HepG2 (cell line): ENCODE results near the gene ST6GALNAC6. TPM values are rescaled to one million over a fixed set of nuclear protein-coding genes. Genes with fewer than 3 reads are reported as not detected.

Experiments
- ATAC-seq: fragments of 200-7000 bp; cut with Tn5 transposase; 3 replicates; pipeline ENCODE4 v1.9.1; 2020; ENCODE audit warnings: mild to moderate bottlenecking, moderate library complexity
- BruUV-seq: library from RNA; stranded (reverse); fragments of 400-500 nt; replicated peaks from 2 replicates; lab custom pipeline; 2021; lab: Mats Ljungman, UMichigan
- CTCF ChIA-PET: fragments of 300-600 bp; formaldehyde crosslinking; extraction: SDS; loops from one replicate; lab custom pipeline; 2021; ENCODE audit warnings: low total read pairs, inconsistent platforms, low intra/inter-chr PET ratio; lab: Yijun Ruan, JAX
- POLR2A ChIA-PET: fragments of 350-600 bp; sonication (Branson Sonifier 250); formaldehyde crosslinking; loops from one replicate; lab custom pipeline; 2020; ENCODE audit warnings: antibody characterized with exemption, inconsistent platforms; lab: Yijun Ruan, JAX
- DNase-seq: peaks from one replicate; pipeline ENCODE4 v3.0.0-alpha.2; 2015; ENCODE audit warnings: low spot score
- FAIRE-seq: peaks from 3 replicates; lab custom pipeline; 2011; peaks lifted over from hg19 to GRCh38; lab: Jason Lieb, UNC
- H2AFZ ChIP-seq: one replicate; pipeline ENCODE4 v1.6.1; 2011; ENCODE audit warnings: low read length, inconsistent platforms
- H3K27ac ChIP-seq: fragments of 300-600 bp; 3 replicates; pipeline ENCODE4 v1.8.0; 2011; ENCODE audit warnings: mixed run types, mild to moderate bottlenecking, mixed read lengths, low read length, inconsistent platforms; ENCODE audit not compliant: insufficient read depth; ENCODE audit errors: extremely low read length
- H3K27me3 ChIP-seq, 2 experiments: fragments of 200-600 bp in 1 of 2; 2 replicates in 1 of 2; 3 replicates in 1 of 2; pipeline versions ENCODE4 v1.6.0 to v1.8.0; 2011; ENCODE audit warnings: low read length in 2 of 2, mild to moderate bottlenecking in 2 of 2, moderate library complexity in 2 of 2, inconsistent platforms in 1 of 2; ENCODE audit not compliant: insufficient read depth in 2 of 2, control insufficient read depth in 1 of 2
- H3K36me3 ChIP-seq, 2 experiments: fragments of 200-600 bp in 1 of 2; replicated peaks in 1 of 2; 2 replicates in 1 of 2; 3 replicates in 1 of 2; pipeline versions ENCODE4 v1.5.1 to v1.8.0; 2011; ENCODE audit warnings: low read length in 2 of 2, inconsistent platforms in 1 of 2; ENCODE audit not compliant: insufficient read depth in 2 of 2, control insufficient read depth in 1 of 2
- H3K4me1 ChIP-seq: 2 replicates; pipeline ENCODE4 v1.5.1; 2012; ENCODE audit warnings: low read length, inconsistent platforms; ENCODE audit not compliant: insufficient read depth
- H3K4me2 ChIP-seq: 2 replicates; pipeline ENCODE4 v1.6.0; 2011; ENCODE audit warnings: low read depth, low read length, inconsistent platforms
- H3K4me3 ChIP-seq, 3 experiments: fragments of 200-600 bp in 1 of 3; sonication (generic), shearing (Covaris generic) in 1 of 3; replicated peaks in 1 of 3; 2 replicates each; pipeline ENCODE4 v1.5.1; 2011 to 2016; ENCODE audit warnings: low read length in 3 of 3, inconsistent platforms in 2 of 3, low read depth in 2 of 3, mild to moderate bottlenecking in 2 of 3, control low read depth in 1 of 3, mixed read lengths in 1 of 3; ENCODE audit not compliant: insufficient read depth in 1 of 3
- H3K79me2 ChIP-seq: one replicate; pipeline ENCODE4 v1.6.1; 2011; ENCODE audit warnings: low read length, inconsistent platforms; ENCODE audit not compliant: insufficient read depth
- H3K9ac ChIP-seq: 2 replicates; pipeline ENCODE4 v1.6.0; 2011; ENCODE audit warnings: mild to moderate bottlenecking, low read depth, low read length, inconsistent platforms; ENCODE audit not compliant: insufficient read depth
- H3K9me3 ChIP-seq: 2 replicates; pipeline ENCODE4 v1.5.1; 2012; ENCODE audit warnings: mild to moderate bottlenecking, low read length
- H4K20me1 ChIP-seq: 2 replicates; pipeline ENCODE4 v1.6.0; 2011; ENCODE audit warnings: inconsistent platforms, mild to moderate bottlenecking, low read length, moderate library complexity; ENCODE audit not compliant: insufficient read depth
- ATF7 ChIP-seq, 2 experiments: fragments of 450-650 bp in 1 of 2; sonication (generic) in 1 of 2; formaldehyde crosslinking in 1 of 2; IDR thresholded peaks; 2 replicates each; pipeline versions ENCODE4 v1.4.0 to v1.6.1; 2016 to 2020; ENCODE audit warnings: antibody characterized with exemption in 1 of 2, mild to moderate bottlenecking in 1 of 2, missing genetic modification reagents in 1 of 2
- BRCA1 ChIP-seq: sonication (generic); formaldehyde crosslinking; IDR thresholded peaks from 2 replicates; pipeline ENCODE4 v1.4.0; 2020; ENCODE audit warnings: missing genetic modification reagents
- CCDC6 ChIP-seq: sonication (generic); formaldehyde crosslinking; IDR thresholded peaks from 2 replicates; pipeline ENCODE4 v1.8.1; 2022; ENCODE audit warnings: mild to moderate bottlenecking, missing genetic modification reagents, moderate library complexity
- FOXM1 ChIP-seq: sonication (generic); formaldehyde crosslinking; IDR thresholded peaks from 2 replicates; pipeline ENCODE4 v1.5.0; 2020; ENCODE audit warnings: missing genetic modification reagents
- GMEB2 ChIP-seq: IDR thresholded peaks from 2 replicates; pipeline ENCODE4 v1.6.1; 2016; ENCODE audit warnings: missing biosample characterization, missing genetic modification reagents, low read depth
- HOXA9 ChIP-seq: sonication (generic); formaldehyde crosslinking; IDR thresholded peaks from 2 replicates; pipeline ENCODE4 v1.8.1; 2022; ENCODE audit warnings: missing genetic modification reagents, mild to moderate bottlenecking, moderate library complexity, borderline replicate concordance
- KDM4B ChIP-seq: sonication (generic); formaldehyde crosslinking; IDR thresholded peaks from 2 replicates; pipeline ENCODE4 v1.4.0; 2020; ENCODE audit warnings: missing genetic modification reagents
- NBN ChIP-seq: fragments of 450-650 bp; conservative IDR thresholded peaks from 2 replicates; pipeline ENCODE4 v1.6.1; 2017
- NFIC ChIP-seq: IDR thresholded peaks from 2 replicates; pipeline ENCODE4 v1.6.1; 2012; ENCODE audit warnings: mild to moderate bottlenecking, low read length, inconsistent platforms
- ZFX ChIP-seq: sonication (generic); formaldehyde crosslinking; IDR thresholded peaks from 2 replicates; pipeline ENCODE4 v1.4.0; 2020; ENCODE audit warnings: mild to moderate bottlenecking, low read depth, missing genetic modification reagents, moderate library complexity
- ZGPAT ChIP-seq: IDR thresholded peaks from 2 replicates; pipeline ENCODE4 v1.6.1; 2016; ENCODE audit warnings: mild to moderate bottlenecking
- ZNF180 ChIP-seq: sonication (generic); formaldehyde crosslinking; IDR thresholded peaks from 2 replicates; pipeline ENCODE4 v1.4.0; 2020; ENCODE audit warnings: low read depth, missing genetic modification reagents, borderline replicate concordance
- ZNF205 ChIP-seq: IDR thresholded peaks from 2 replicates; pipeline ENCODE4 v1.6.1; 2018; ENCODE audit warnings: missing biosample characterization, missing genetic modification reagents
- ZNF33A ChIP-seq: sonication (generic); formaldehyde crosslinking; IDR thresholded peaks from 2 replicates; pipeline ENCODE4 v1.5.1; 2020; ENCODE audit warnings: missing genetic modification reagents, mild to moderate bottlenecking, moderate library complexity, borderline replicate concordance
- ZNF484 ChIP-seq: sonication (generic); formaldehyde crosslinking; IDR thresholded peaks from 2 replicates; pipeline ENCODE4 v1.5.1; 2020; ENCODE audit warnings: mild to moderate bottlenecking, low read depth, missing genetic modification reagents, borderline replicate concordance
- ZNF510 ChIP-seq: sonication (generic); formaldehyde crosslinking; IDR thresholded peaks from 2 replicates; pipeline ENCODE4 v1.4.0; 2020; ENCODE audit warnings: low read depth, mild to moderate bottlenecking, missing genetic modification reagents
- ZNF580 ChIP-seq: IDR thresholded peaks from 2 replicates; pipeline ENCODE4 v1.6.1; 2016; ENCODE audit warnings: low read depth, borderline replicate concordance
- ZSCAN20 ChIP-seq: sonication (generic); formaldehyde crosslinking; IDR thresholded peaks from 2 replicates; pipeline ENCODE4 v1.4.0; 2020; ENCODE audit warnings: missing genetic modification reagents, mild to moderate bottlenecking, borderline replicate concordance
- WGBS: methylation state at CpG from one replicate; pipeline ENCODE4 v1.1.6; 2017; ENCODE audit warnings: low lambda C conversion rate; 5-methylcytosine and 5-hydroxymethylcytosine counted together
- in situ Hi-C: cut with HindIII; loops from 2 replicates; pipeline ENCODE4 v1.10.0; 2017; ENCODE audit warnings: low pct_unique_long_range_greater_than_20kb; ENCODE audit not compliant: extremely low pct_ligation_motif_present
- intact Hi-C: fragments of 100-400 bp; cut with micrococcal nuclease; formaldehyde crosslinking; loops from one replicate; pipeline ENCODE4 v1.10.0; 2022; ENCODE audit not compliant: unreplicated experiment
- polyA plus RNA-seq, 8 experiments: library from polyadenylated mRNA; depleted of rRNA in 3 of 8; stranded (reverse) in 7 of 8; unstranded in 1 of 8; fragments of >200 nt; fragmentation: Illumina TruSeq in 4 of 8; extraction: Trizol in 4 of 8; gene quantifications; 2 replicates each; pipeline versions ENCODE4 v1.2.1 to v1.2.3, GENCODE V29; 2011 to 2016; ENCODE audit warnings: low read depth in 4 of 8, missing spikeins in 1 of 8, mixed read lengths in 1 of 8; ENCODE audit not compliant: insufficient read depth in 1 of 8
- total RNA-seq, 5 experiments: library from RNA; depleted of rRNA; stranded (reverse); fragments of >200 nt; fragmentation: Illumina TruSeq; extraction: Trizol; gene quantifications; 2 replicates each; pipeline ENCODE4 v1.2.3, GENCODE V29; 2016; ENCODE audit warnings: low read depth in 1 of 5

The ST6GALNAC6 gene
- total and polyA plus RNA-seq, 2 of the 13 experiments (the other 11 are each of a cell fraction or from before 2014, with no cell fraction given) = 18.5 to 65.4 TPM

- ChIA-PET POLR2A (interaction anchor here (1.2 kb wide), 1 partner anchor 10 kb away, joined by 3 read pairs; no protein-coding TSS in a partner anchor), CTCF (no interaction called here)
- WGBS = 89% methylated on average over 26 of the region's 35 CpGs
- no peaks in the 10 kb centered on the region for H3K27me3 ChIP-seq
- peaks cover 32% of the 10 kb centered on the region for H3K4me1 ChIP-seq
- FAIRE-seq (no peak), ATAC-seq (no peak), DNase-seq (no peak)
- no peak overlapping the region for H3K4me2 ChIP-seq
- TF ChIP-seq HOXA9 (CRISPR knock-in tag) (no peak), ZNF484 (CRISPR knock-in tag) (no peak), ZNF580 (CRISPR knock-in tag) (no peak), ZNF205 (no peak), ZNF180 (no peak), ZFX (CRISPR knock-in tag) (no peak), ZNF33A (CRISPR knock-in tag) (no peak), ZSCAN20 (CRISPR knock-in tag) (no peak), BRCA1 (CRISPR knock-in tag) (no peak), NBN (no peak), ZGPAT (CRISPR knock-in tag) (no peak), CCDC6 (no peak), FOXM1 (CRISPR knock-in tag) (no peak), KDM4B (no peak), ZNF510 (CRISPR knock-in tag) (no peak), ATF7 (IDR thresholded peaks at IDR 0.05) (no peak), ATF7 (CRISPR knock-in tag; IDR thresholded peaks at IDR 0.05) (no peak), GMEB2 (CRISPR knock-in tag) (no peak), NFIC (no peak)
- no peaks in the 10 kb centered on the region for H3K9me3 ChIP-seq
- H4K20me1 ChIP-seq = no peaks in the 10 kb centered on the region
- H2AFZ ChIP-seq = no peak overlapping the region
- in situ Hi-C loops = no loop called here
- no peaks in the 10 kb centered on the region for H3K79me2 ChIP-seq
- H3K9ac ChIP-seq = no peak overlapping the region
- no TSS peak for BruUV-seq
- peaks cover 7 to 15% of the 10 kb centered on the region in 2 experiments; a peak in 4 of 5 replicates for H3K36me3 ChIP-seq
- no peak overlapping the region for H3K4me3 ChIP-seq
- intact Hi-C loops = no loop called here
- H3K27ac ChIP-seq = no peak overlapping the region
These were observed 8.7 kb upstream of the ST6GALNAC6 start for GRCh38 chr9:127907867-127908659.
